ENCODE results near the gene OR2S2. TPM values are rescaled to one million over a fixed set of nuclear protein-coding genes. Genes with fewer than 3 reads are reported as not detected.
A peak's percentile ranks its signal among the peaks of the same experiment; 100 is the strongest.

The OR2S2 gene
- total RNA-seq, 4 donors from 2014 or later = not detected

DNA sequence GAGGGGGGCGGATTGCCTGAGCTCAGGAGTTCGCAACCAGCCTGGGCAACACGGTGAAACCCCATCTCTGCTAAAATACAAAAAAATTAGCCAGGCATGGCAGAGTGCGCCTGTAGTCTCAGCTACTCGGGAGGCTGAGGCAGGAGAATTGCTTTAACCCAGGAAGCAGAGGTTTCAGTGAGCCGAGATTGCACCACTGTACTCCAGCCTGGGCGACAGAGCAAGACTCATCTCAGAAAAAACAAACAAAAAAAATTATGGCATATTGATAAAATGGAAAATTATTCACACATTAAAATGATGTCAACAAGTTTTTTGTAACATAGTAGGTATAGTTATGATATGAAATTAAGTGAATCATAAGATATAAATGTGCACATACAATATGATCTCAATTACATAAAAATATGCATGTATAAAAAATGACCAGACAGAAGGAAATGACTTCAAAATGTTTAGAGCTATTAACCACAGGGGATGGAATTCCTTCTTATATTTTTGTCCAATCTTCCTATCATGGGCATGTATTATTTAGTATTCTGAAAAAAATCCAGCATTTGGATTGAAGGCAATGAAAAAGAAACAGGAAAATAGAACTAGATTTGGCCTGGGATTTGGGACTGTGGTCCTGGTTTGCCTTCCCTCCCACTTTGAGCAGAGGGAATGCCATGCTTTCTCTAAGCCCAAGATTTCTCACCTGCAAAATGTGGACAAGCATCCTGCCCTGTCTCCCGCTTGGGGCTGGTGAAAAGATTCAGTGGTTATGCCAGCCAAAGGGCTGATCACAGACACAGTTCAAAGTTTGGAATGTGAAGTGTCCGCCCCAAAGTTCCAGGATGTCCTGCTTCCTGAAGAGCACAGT lies 29.1 kb downstream of the OR2S2 start:
- no peak for ATAC-seq
- intact Hi-C loops (cut with DNase I; ENCODE audit: low total_unique reads) (loop anchor here (10.0 kb wide), 1 partner anchor 616 kb away; no protein-coding TSS in a partner anchor), in situ Hi-C loops (cut with MboI; ENCODE audit: low sequenced_read_pairs in 4 of 4) (no loop called here)
- TF ChIP-seq, protein P1, sequence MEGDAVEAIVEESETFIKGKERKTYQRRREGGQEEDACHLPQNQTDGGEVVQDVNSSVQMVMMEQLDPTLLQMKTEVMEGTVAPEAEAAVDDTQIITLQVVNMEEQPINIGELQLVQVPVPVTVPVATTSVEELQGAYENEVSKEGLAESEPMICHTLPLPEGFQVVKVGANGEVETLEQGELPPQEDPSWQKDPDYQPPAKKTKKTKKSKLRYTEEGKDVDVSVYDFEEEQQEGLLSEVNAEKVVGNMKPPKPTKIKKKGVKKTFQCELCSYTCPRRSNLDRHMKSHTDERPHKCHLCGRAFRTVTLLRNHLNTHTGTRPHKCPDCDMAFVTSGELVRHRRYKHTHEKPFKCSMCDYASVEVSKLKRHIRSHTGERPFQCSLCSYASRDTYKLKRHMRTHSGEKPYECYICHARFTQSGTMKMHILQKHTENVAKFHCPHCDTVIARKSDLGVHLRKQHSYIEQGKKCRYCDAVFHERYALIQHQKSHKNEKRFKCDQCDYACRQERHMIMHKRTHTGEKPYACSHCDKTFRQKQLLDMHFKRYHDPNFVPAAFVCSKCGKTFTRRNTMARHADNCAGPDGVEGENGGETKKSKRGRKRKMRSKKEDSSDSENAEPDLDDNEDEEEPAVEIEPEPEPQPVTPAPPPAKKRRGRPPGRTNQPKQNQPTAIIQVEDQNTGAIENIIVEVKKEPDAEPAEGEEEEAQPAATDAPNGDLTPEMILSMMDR (IDR thresholded peaks at IDR 0.05 in 4 of 5, conservative IDR thresholded peaks at IDR 0.05 in 1 of 5) = no peak
- TF ChIP-seq POLR2A (IDR thresholded peaks at IDR 0.05) = no peak
- no peak for DNase-seq
- Histone ChIP-seq H3K4me1 (peaks cover 0 to 6% of the 10 kb centered on the region in 2 donors), H3K36me3 (no peaks in the 10 kb centered on the region), H3K4me3 (peak overlapping the region in 3 of 4 donors; percentile 1 to 17 (median 13)), H3K9me3 (no peaks in the 10 kb centered on the region), H3K27ac (peak overlapping the region in 3 of 4 donors; percentile 39 to 51 (median 46)), H3K27me3 (no peaks in the 10 kb centered on the region)

DNA sequence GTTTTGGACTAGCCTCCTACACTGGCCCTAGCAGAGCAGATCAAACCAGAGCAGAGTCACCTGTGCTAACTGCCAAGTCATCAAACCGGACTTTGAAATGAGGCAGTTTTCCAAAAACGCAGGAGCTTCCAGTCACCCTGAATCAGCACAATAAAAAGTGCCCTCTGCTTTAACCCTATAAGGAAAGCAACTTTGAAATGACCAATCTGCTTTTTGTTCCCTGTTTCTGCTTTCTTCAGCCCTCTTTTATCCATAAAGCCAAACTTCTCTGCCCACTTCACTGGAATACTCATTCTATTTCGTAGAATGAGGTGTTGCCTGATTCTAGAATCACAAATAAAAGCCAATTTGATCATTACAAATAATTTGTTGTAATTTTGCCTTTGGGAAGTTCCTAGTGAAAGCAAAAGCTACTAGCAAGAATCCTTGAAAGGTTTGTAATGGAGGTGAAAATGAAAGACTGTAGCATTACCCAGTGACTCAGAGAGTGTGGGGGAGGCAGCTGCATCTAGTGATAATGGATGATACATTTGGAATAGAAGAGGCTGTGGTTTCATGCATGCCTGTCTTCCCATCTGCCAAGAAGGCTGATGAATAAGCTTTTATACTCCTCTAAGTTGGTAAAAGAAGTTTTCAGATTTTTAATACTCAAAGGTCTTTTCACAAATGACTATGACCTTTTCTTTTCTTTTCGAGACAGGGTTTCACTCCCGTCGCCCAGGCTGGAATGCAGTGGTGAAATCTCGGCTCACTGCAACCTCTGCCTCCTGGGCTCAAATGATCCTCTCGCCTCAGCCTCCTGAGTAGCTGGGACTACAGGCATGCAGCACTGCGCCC lies 33.8 kb downstream of the OR2S2 start:
- Histone ChIP-seq H3K9me3 (no peaks in the 10 kb centered on the region), H3K27me3 (no peaks in the 10 kb centered on the region), H3K36me3 (no peaks in the 10 kb centered on the region), H3K4me3 (no peak overlapping the region), H3K27ac (peak overlapping the region; percentile 18 to 62 (median 62)), H3K4me1 (peaks cover 0 to 24% of the 10 kb centered on the region in 2 donors)
- intact Hi-C loops (cut with DNase I; ENCODE audit: low total_unique reads) (loop anchor here (10.0 kb wide), 1 partner anchor 621 kb away; no protein-coding TSS in a partner anchor), in situ Hi-C loops (cut with MboI; ENCODE audit: low sequenced_read_pairs in 4 of 4) (no loop called here)
- DNase-seq (no peak), ATAC-seq (peak; percentile 42 to 62)
- TF ChIP-seq, protein P1 (IDR thresholded peaks at IDR 0.05 in 4 of 5, conservative IDR thresholded peaks at IDR 0.05 in 1 of 5) = no peak
- TF ChIP-seq POLR2A (IDR thresholded peaks at IDR 0.05) = no peak

GRCh38 chr9:35923598-35923926 lies 34.4 kb downstream of the OR2S2 start:
- in situ Hi-C loops (cut with MboI; ENCODE audit: low sequenced_read_pairs in 4 of 4) = no loop called here
- H3K9me3 ChIP-seq = no peaks in the 10 kb centered on the region
- no peaks in the 10 kb centered on the region for H3K27me3 ChIP-seq
- H3K4me3 ChIP-seq = no peak overlapping the region
- TF ChIP-seq POLR2A (IDR thresholded peaks at IDR 0.05) = no peak
- TF ChIP-seq, protein P1 (IDR thresholded peaks at IDR 0.05 in 4 of 5, conservative IDR thresholded peaks at IDR 0.05 in 1 of 5) = no peak
- no peaks in the 10 kb centered on the region for H3K36me3 ChIP-seq
- no peak for DNase-seq
- H3K27ac ChIP-seq = peak overlapping the region; percentile 18 to 62 (median 62)
- H3K4me1 ChIP-seq = peaks cover 0 to 25% of the 10 kb centered on the region in 2 donors
- ATAC-seq = no peak
- intact Hi-C loops (cut with DNase I; ENCODE audit: low total_unique reads) = loop anchor here (10.0 kb wide), 1 partner anchor 621 kb away; no protein-coding TSS in a partner anchor

- Histone ChIP-seq H3K36me3 (no peaks in the 10 kb centered on the region), H3K4me3 (no peak overlapping the region), H3K4me1 (peaks cover 0 to 32% of the 10 kb centered on the region in 2 donors), H3K27me3 (no peaks in the 10 kb centered on the region), H3K9me3 (no peaks in the 10 kb centered on the region), H3K27ac (peak overlapping the region; percentile 61 to 75 (median 66))
- intact Hi-C loops (cut with DNase I; ENCODE audit: low total_unique reads) = loop anchor here (10.0 kb wide), 1 partner anchor 625 kb away; no protein-coding TSS in a partner anchor
- TF ChIP-seq, protein P1 (IDR thresholded peaks at IDR 0.05 in 4 of 5, conservative IDR thresholded peaks at IDR 0.05 in 1 of 5) = no peak
- no peak for TF ChIP-seq POLR2A (IDR thresholded peaks at IDR 0.05)
- in situ Hi-C loops (cut with MboI; ENCODE audit: low sequenced_read_pairs in 4 of 4) = no loop called here
- DNase-seq (no peak), ATAC-seq (no peak)
These were observed 37.8 kb downstream of the OR2S2 start for GRCh38 chr9:35920051-35920620.

All from gastrocnemius medialis (tissue), 4 donors.